ENCODE data around the gene TREH.

TREH gene

GRCh38 chr11:118705791-118706545 is 26.5 kb upstream of the TREH start:
- Histone ChIP-seq H3K27ac (no peak overlapping the region), H3K4me1 (ENCODE audit: control insufficient read depth in 1 of 2, insufficient read depth in 1 of 2, low read depth in 1 of 2, low read length in 1 of 2) (no peaks in the 10 kb centered on the region), H3K36me3 (no peaks in the 10 kb centered on the region), H3K27me3 (peaks cover 50% of the 10 kb centered on the region), H3K9me3 (no peaks in the 10 kb centered on the region), H3K4me3 (ENCODE audit: low read depth in 1 of 2, low read length in 1 of 2) (no peak overlapping the region)
- no peak for TF ChIP-seq CTCF (IDR thresholded peaks at IDR 0.05)

GRCh38 chr11:118705111-118705741 is 25.8 kb upstream of the TREH start:
- H3K27ac ChIP-seq, result no peak overlapping the region
- H3K4me1 ChIP-seq (ENCODE audit: control insufficient read depth in 1 of 2, insufficient read depth in 1 of 2, low read depth in 1 of 2, low read length in 1 of 2), result no peaks in the 10 kb centered on the region

GRCh38 chr11:118703563-118704106 is 24.2 kb upstream of the TREH start:
- no peaks in the 10 kb centered on the region for H3K36me3 ChIP-seq
- H3K4me3 ChIP-seq (ENCODE audit: low read depth in 1 of 2, low read length in 1 of 2), result no peak overlapping the region
- TF ChIP-seq CTCF (IDR thresholded peaks at IDR 0.05), result no peak
- peaks cover 43% of the 10 kb centered on the region for H3K27me3 ChIP-seq
- H3K9me3 ChIP-seq, result no peaks in the 10 kb centered on the region
- no peaks in the 10 kb centered on the region for H3K4me1 ChIP-seq (ENCODE audit: control insufficient read depth in 1 of 2, insufficient read depth in 1 of 2, low read depth in 1 of 2, low read length in 1 of 2)
- H3K27ac ChIP-seq, result no peak overlapping the region

More at GRCh38 chr11:118705111-118705741, 25.8 kb upstream of the TREH start:
- no peaks in the 10 kb centered on the region for H3K36me3 ChIP-seq
- H3K9me3 ChIP-seq, result no peaks in the 10 kb centered on the region
- no peak overlapping the region for H3K4me3 ChIP-seq (ENCODE audit: low read depth in 1 of 2, low read length in 1 of 2)
- H3K27me3 ChIP-seq, result peaks cover 50% of the 10 kb centered on the region
- no peak for TF ChIP-seq CTCF (IDR thresholded peaks at IDR 0.05)

GRCh38 chr11:118699506-118700220 is 20.2 kb upstream of the TREH start:
- Histone ChIP-seq H3K9me3 (no peaks in the 10 kb centered on the region), H3K27me3 (peaks cover 4% of the 10 kb centered on the region), H3K27ac (no peak overlapping the region), H3K4me1 (ENCODE audit: control insufficient read depth in 1 of 2, insufficient read depth in 1 of 2, low read depth in 1 of 2, low read length in 1 of 2) (no peaks in the 10 kb centered on the region), H3K36me3 (no peaks in the 10 kb centered on the region), H3K4me3 (ENCODE audit: low read depth in 1 of 2, low read length in 1 of 2) (no peak overlapping the region)
- TF ChIP-seq CTCF (IDR thresholded peaks at IDR 0.05), result no peak

GRCh38 chr11:118697346-118697745 is 17.9 kb upstream of the TREH start:
- no peak overlapping the region for H3K27ac ChIP-seq
- H3K9me3 ChIP-seq, result no peaks in the 10 kb centered on the region
- no peak overlapping the region for H3K4me3 ChIP-seq (ENCODE audit: low read depth in 1 of 2, low read length in 1 of 2)
- H3K36me3 ChIP-seq, result no peaks in the 10 kb centered on the region
- no peaks in the 10 kb centered on the region for H3K27me3 ChIP-seq
- no peak for TF ChIP-seq CTCF (IDR thresholded peaks at IDR 0.05)
- no peaks in the 10 kb centered on the region for H3K4me1 ChIP-seq (ENCODE audit: control insufficient read depth in 1 of 2, insufficient read depth in 1 of 2, low read depth in 1 of 2, low read length in 1 of 2)

All from neutrophil (primary cell).